HL-60 (cell line): Measurements from ENCODE around the gene LIPC.

Experiments used
- CTCF ChIP-seq: IDR thresholded peaks from one replicate; pipeline ENCODE4 v1.5.1; 2011; ENCODE audit warnings: low read length, control low read depth, inconsistent platforms; ENCODE audit not compliant: insufficient read depth
- REST ChIP-seq: IDR thresholded peaks from 2 replicates; pipeline ENCODE4 v1.6.1; 2012; ENCODE audit warnings: low read depth; ENCODE audit not compliant: insufficient replicate concordance

DNA sequence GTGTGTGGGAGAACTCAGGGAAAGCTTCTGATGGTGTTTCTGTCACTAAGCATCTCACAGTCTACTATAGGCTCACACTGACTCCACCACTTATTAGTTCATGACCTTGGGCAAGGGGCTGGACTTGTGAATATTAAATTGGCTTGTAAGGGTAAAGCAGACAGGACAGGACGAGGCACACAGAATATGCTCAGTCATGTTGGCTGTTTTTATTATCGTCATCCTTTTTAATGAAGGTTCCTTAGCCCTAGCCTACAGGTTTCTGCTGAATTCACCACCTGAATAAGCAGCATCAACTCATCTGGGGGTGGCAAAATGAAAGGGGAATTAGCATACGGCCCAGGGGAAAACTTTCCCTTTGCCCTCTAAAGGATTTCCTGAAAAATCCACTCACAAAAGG, 39.6 kb upstream of the LIPC start:
- TF ChIP-seq CTCF (no peak), REST (no peak)
